ENCODE data around the gene AP4S1. TPM values are rescaled to one million over a fixed set of nuclear protein-coding genes. Genes with fewer than 3 reads are reported as not detected.
A peak's percentile ranks its signal among the peaks of the same experiment; 100 is the strongest.
"Not testable (repeated sequence)": the region's sequence is repeated elsewhere in the genome, so short reads cannot be mapped to it uniquely, and the experiment has no call there.

The AP4S1 gene
- 10 to 100 TPM; 11.7 to 14.0 TPM for total RNA-seq
- total RNA-seq: 24.8 to 32.0 reads per million in 2 donors

DNA sequence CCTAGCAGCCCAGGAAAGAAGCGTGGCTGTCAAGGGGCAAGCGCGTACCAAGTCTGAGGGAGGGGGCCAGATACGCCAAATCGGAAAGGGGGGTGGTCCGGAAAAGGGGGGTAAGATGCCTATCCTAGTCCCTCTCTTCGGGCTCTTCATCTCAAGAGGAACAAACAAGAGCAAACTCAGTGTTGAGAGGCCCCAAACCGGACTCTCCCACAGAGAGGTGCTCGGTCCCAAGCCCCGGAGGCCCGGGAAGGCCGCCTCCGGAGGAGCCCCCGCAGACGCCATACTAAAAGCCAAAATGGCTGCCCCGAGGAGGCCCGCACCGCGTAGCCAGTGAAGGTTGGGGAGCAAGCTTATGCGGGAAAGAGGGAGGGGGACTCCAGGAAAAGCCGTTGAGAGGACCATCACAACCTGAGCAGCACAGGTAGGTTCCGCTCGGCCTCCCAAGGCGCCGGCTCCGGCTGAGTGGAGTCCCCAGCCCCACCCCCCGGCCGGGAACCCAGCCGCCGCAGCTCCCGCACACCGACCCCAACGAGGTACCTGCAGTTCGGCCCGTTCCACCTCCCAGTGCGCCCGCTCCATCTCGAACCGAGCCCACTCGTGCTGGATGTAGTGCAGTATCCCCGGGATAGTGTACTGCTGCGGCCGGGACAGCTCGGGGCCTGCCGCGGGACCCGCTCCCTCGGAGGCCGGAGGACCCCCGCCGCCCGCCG is at the start of gene AP4S1:
AP4S1 (plus strand) TSS at position 283 of the 710 bp plus-strand sequence. CDS start 40,548 bp downstream, outside the sequence.
- Mint-ChIP-seq H3K27ac (peak within 1 kb of the TSS; percentile 98), H3K4me3 (peak within 1 kb of the TSS; percentile 99), H3K27me3 (no peaks in the 10 kb centered on the region), H3K36me3 (ENCODE audit: low read depth) (peaks cover 8% of the 10 kb centered on the region), H3K4me1 (peaks cover 40% of the 10 kb centered on the region)
- DNase-seq (peak; percentile 32 to 35 (median 34)), ATAC-seq (peak; percentile 36)
- no peaks in the 10 kb centered on the region for H3K9me3 ChIP-seq (ENCODE audit: control insufficient read depth, low read length, poor library complexity, severe bottlenecking)

- Mint-ChIP-seq H3K36me3 (ENCODE audit: low read depth) (no peaks in the 10 kb centered on the region), H3K4me1 (peaks cover 39% of the 10 kb centered on the region), H3K27ac (peak overlapping the region; percentile 47), H3K4me3 (no peak overlapping the region), H3K27me3 (no peaks in the 10 kb centered on the region)
- ATAC-seq (no peak), DNase-seq (no peak)
- H3K9me3 ChIP-seq (ENCODE audit: control insufficient read depth, low read length, poor library complexity, severe bottlenecking): no peaks in the 10 kb centered on the region
These were observed 47.7 kb upstream of the AP4S1 start for GRCh38 chr14:30977752-30978151.

DNA sequence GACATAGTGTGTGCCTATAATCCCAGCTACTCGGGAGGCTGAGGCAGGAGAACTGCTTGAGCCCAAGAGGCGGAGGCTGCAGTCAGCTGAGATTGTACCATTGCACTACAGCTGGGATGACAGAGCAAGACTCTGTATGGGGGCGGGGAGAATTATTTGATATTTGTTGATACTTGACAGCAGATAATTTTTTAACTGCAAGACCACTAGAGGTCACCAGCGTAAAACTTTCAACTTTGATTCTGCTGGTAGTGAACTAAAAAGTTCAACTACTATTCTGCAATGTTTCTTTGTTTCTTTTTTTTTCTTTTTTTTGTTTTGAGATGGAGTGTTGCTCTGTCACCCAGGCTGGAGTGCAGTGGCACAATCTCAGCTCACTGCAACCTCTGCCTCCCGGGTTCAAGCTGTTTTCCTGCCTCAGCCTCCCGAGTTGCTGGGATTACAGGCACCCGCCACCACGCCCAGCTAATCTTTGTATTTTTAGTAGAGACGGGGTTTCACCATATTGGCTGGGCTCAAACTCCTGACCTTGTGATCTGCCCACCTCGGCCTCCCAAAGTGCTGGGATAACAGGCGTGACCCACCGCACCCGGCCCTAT is 45.2 kb upstream of the AP4S1 start:
- peak; percentile 92 for ATAC-seq
- H3K4me1 Mint-ChIP-seq: peaks cover 23% of the 10 kb centered on the region
- H3K27me3 Mint-ChIP-seq; H3K4me3 Mint-ChIP-seq; H3K36me3 Mint-ChIP-seq (ENCODE audit: low read depth); H3K9me3 ChIP-seq (ENCODE audit: control insufficient read depth, low read length, poor library complexity, severe bottlenecking): not testable (repeated sequence)
- DNase-seq: peak in 1 of 3 donors; percentile 13
- peak overlapping the region; percentile 83 for H3K27ac Mint-ChIP-seq

DNA sequence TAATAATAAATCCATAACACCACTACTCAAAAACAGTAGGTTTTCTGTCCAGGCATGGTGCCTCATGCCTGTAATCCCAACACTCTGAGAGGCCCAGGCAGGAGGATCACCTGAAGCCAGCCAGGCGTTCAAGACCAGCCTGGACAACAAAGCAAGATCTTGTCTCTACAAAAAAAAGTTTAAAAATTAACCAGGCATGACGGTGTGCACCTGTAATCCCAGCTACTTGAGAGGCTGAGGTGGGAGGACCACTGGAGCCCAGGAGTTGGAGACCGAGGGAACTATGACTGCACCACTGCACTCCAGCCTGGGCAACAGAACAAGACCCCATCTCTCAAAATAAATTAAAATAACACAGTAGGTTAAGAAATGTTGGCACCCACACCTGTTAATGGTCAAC is 44.5 kb upstream of the AP4S1 start:
- H3K9me3 ChIP-seq (ENCODE audit: control insufficient read depth, low read length, poor library complexity, severe bottlenecking): no peaks in the 10 kb centered on the region
- H3K4me1 Mint-ChIP-seq: peaks cover 21% of the 10 kb centered on the region
- H3K4me3 Mint-ChIP-seq: no peak overlapping the region
- H3K36me3 Mint-ChIP-seq (ENCODE audit: low read depth): no peaks in the 10 kb centered on the region
- ATAC-seq: no peak
- DNase-seq: no peak
- H3K27me3 Mint-ChIP-seq: no peaks in the 10 kb centered on the region
- peak overlapping the region; percentile 83 for H3K27ac Mint-ChIP-seq

DNA sequence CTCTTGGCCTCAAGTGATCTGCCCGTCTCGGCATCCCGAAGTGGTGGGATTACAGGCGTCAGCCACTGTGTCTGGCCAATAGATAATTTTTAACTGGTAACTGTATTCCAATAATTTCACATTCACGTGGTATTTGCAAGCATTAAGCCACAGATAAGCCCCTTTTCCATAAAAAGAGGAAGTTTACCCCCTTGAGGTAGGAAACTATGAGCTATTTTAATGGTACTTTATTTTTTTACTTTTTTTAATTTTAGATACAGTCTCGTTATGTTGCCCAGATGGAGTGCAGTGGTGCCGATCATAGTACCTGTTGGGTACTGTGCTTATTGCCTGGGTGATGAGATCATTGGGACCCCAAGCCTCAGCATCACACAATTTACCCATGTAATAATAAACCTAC is 42.9 kb upstream of the AP4S1 start:
- no peak for DNase-seq
- Mint-ChIP-seq H3K4me3 (no peak overlapping the region), H3K27me3 (no peaks in the 10 kb centered on the region), H3K4me1 (peaks cover 15% of the 10 kb centered on the region), H3K36me3 (ENCODE audit: low read depth) (no peaks in the 10 kb centered on the region), H3K27ac (no peak overlapping the region)
- no peak for ATAC-seq
- H3K9me3 ChIP-seq (ENCODE audit: control insufficient read depth, low read length, poor library complexity, severe bottlenecking): no peaks in the 10 kb centered on the region

DNA sequence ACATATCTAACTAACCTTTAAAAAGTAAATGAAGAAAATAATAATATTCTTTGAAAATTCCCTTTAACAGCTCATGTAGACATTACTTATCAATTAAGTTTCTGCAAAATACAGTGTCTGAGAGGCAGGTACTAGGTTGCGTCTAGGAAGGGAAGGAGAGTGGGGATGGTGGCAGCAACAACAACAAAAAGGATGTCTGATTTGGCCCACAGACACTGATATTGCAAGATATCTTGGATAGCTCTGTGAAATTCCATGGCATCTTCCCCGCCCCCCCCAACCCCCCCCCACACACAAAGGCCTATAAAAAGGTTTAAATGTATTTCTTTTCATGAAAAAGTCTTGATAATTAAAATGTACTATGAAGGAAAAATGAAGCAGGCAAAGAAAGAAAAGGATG is 41.6 kb upstream of the AP4S1 start:
- Mint-ChIP-seq H3K36me3 (ENCODE audit: low read depth) (no peaks in the 10 kb centered on the region), H3K4me1 (peaks cover 19% of the 10 kb centered on the region), H3K27ac (no peak overlapping the region), H3K4me3 (no peak overlapping the region), H3K27me3 (no peaks in the 10 kb centered on the region)
- no peaks in the 10 kb centered on the region for H3K9me3 ChIP-seq (ENCODE audit: control insufficient read depth, low read length, poor library complexity, severe bottlenecking)
- DNase-seq (no peak), ATAC-seq (no peak)

GRCh38 chr14:30985796-30986195 is 39.7 kb upstream of the AP4S1 start:
- H3K9me3 ChIP-seq (ENCODE audit: control insufficient read depth, low read length, poor library complexity, severe bottlenecking): no peaks in the 10 kb centered on the region
- no peak overlapping the region for H3K27ac Mint-ChIP-seq
- DNase-seq: no peak
- H3K36me3 Mint-ChIP-seq (ENCODE audit: low read depth): no peaks in the 10 kb centered on the region
- peaks cover 19% of the 10 kb centered on the region for H3K4me1 Mint-ChIP-seq
- H3K4me3 Mint-ChIP-seq: no peak overlapping the region
- no peaks in the 10 kb centered on the region for H3K27me3 Mint-ChIP-seq
- no peak for ATAC-seq

- Mint-ChIP-seq H3K27me3 (no peaks in the 10 kb centered on the region), H3K4me3 (no peak overlapping the region), H3K27ac (no peak overlapping the region), H3K36me3 (ENCODE audit: low read depth) (no peaks in the 10 kb centered on the region), H3K4me1 (peaks cover 21% of the 10 kb centered on the region)
- no peak for ATAC-seq
- no peaks in the 10 kb centered on the region for H3K9me3 ChIP-seq (ENCODE audit: control insufficient read depth, low read length, poor library complexity, severe bottlenecking)
- DNase-seq: no peak
These were observed 36.9 kb upstream of the AP4S1 start for GRCh38 chr14:30988509-30988908.

- Mint-ChIP-seq H3K27me3 (no peaks in the 10 kb centered on the region), H3K36me3 (ENCODE audit: low read depth) (no peaks in the 10 kb centered on the region), H3K4me1 (peaks cover 29% of the 10 kb centered on the region), H3K27ac (peak overlapping the region; percentile 87), H3K4me3 (no peak overlapping the region)
- H3K9me3 ChIP-seq (ENCODE audit: control insufficient read depth, low read length, poor library complexity, severe bottlenecking): no peaks in the 10 kb centered on the region
- ATAC-seq (no peak), DNase-seq (no peak)
These were observed 34.7 kb upstream of the AP4S1 start for GRCh38 chr14:30990770-30991169.

GRCh38 chr14:30991408-30991807 is 34.0 kb upstream of the AP4S1 start:
- H3K36me3 Mint-ChIP-seq (ENCODE audit: low read depth): no peaks in the 10 kb centered on the region
- H3K4me3 Mint-ChIP-seq: no peak overlapping the region
- ATAC-seq: no peak
- H3K4me1 Mint-ChIP-seq: peaks cover 32% of the 10 kb centered on the region
- peak overlapping the region; percentile 87 for H3K27ac Mint-ChIP-seq
- no peak for DNase-seq
- H3K27me3 Mint-ChIP-seq: no peaks in the 10 kb centered on the region
- no peaks in the 10 kb centered on the region for H3K9me3 ChIP-seq (ENCODE audit: control insufficient read depth, low read length, poor library complexity, severe bottlenecking)

DNA sequence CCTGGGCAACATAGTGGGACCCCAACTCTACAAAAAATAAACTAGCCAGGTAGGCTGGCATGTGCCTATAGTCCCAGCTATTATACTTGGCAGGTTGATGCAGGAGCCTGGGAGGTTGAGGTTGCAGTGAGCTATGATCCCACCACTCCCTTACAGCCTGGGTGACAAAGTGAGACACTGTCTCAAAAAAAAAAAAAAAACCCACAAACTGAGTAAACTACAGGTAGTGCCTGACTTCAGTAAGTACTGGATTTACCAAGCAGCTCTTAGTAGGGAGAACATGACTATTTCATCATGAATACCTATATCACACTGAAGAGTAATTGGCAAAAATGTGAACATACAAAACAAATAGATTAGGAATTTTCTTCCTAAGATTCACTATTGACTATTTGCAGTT is 32.4 kb upstream of the AP4S1 start:
- peaks cover 30% of the 10 kb centered on the region for H3K4me1 Mint-ChIP-seq
- no peak for ATAC-seq
- no peak for DNase-seq
- H3K27me3 Mint-ChIP-seq: no peaks in the 10 kb centered on the region
- H3K27ac Mint-ChIP-seq: no peak overlapping the region
- peaks cover 2% of the 10 kb centered on the region for H3K9me3 ChIP-seq (ENCODE audit: control insufficient read depth, low read length, poor library complexity, severe bottlenecking)
- H3K4me3 Mint-ChIP-seq: no peak overlapping the region
- no peaks in the 10 kb centered on the region for H3K36me3 Mint-ChIP-seq (ENCODE audit: low read depth)

GRCh38 chr14:30994681-30995620 is 30.5 kb upstream of the AP4S1 start:
- Mint-ChIP-seq H3K27ac (peak overlapping the region; percentile 77), H3K27me3 (no peaks in the 10 kb centered on the region), H3K4me3 (no peak overlapping the region), H3K36me3 (ENCODE audit: low read depth) (no peaks in the 10 kb centered on the region), H3K4me1 (peaks cover 21% of the 10 kb centered on the region)
- ATAC-seq (no peak), DNase-seq (no peak)
- H3K9me3 ChIP-seq (ENCODE audit: control insufficient read depth, low read length, poor library complexity, severe bottlenecking): peaks cover 8% of the 10 kb centered on the region

DNA sequence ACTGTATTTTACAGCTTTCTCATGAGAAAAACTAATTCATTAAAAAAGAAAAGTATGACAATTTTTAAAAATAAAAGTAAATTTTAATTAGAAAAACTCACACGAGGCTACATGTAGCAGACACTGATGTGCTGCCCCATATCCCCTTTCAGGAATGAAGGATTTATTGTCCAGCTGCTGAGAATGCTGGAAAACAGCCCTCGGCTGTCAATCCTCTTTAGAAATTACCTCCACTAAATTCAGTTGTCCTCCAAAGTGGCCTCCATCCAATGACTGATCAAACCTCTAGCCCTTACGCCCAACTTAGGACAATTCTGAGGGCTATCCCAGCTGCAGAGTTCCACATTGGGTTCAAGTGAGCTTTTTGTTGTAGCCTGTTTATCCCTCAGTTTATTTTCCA is 29.8 kb upstream of the AP4S1 start:
- Mint-ChIP-seq H3K27me3 (no peaks in the 10 kb centered on the region), H3K4me1 (peaks cover 23% of the 10 kb centered on the region), H3K27ac (peak overlapping the region; percentile 77), H3K4me3 (no peak overlapping the region), H3K36me3 (ENCODE audit: low read depth) (no peaks in the 10 kb centered on the region)
- peaks cover 8% of the 10 kb centered on the region for H3K9me3 ChIP-seq (ENCODE audit: control insufficient read depth, low read length, poor library complexity, severe bottlenecking)
- ATAC-seq (no peak), DNase-seq (no peak)

Measured in T-helper 17 cell (primary cell).